ENCODE data around the gene HS1BP3.

The HS1BP3 gene

DNA sequence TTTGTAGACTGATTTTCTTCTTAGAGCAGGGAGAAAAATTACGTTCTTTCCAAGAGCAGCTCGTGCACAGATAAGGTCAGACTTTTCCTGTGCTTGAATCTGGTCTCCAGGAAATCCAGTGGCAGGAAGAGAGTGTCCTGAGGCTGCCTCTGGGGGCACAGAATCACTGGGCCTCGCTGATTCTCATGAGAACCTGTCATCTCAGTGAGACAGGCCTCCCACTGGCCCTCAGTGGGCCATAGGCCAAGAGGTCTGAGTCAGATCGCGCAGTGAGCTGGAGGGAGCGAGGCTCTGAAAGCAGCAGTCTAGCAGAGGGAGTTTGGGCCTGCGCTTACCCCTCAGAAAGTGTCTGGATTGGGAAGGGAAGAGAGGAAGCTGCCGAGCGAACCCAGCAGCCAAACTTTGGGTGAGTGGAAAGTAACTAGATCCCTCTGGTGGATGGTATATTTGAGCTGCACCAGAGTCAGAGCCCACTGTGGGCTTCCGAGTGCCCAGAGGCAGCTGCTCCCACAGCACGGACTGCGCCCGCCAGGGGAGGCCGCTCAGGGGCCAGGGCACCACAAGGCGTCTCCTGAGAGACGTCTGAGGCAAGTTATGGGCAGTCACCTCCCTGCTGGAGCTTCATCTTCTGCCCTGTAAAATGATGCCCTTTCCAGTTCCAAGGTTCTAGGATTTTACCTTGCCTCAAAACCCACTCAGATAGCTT lies 24.2 kb upstream of the HS1BP3 start:
- no peak for DNase-seq (ENCODE audit: low read depth in 2 of 2)

DNA sequence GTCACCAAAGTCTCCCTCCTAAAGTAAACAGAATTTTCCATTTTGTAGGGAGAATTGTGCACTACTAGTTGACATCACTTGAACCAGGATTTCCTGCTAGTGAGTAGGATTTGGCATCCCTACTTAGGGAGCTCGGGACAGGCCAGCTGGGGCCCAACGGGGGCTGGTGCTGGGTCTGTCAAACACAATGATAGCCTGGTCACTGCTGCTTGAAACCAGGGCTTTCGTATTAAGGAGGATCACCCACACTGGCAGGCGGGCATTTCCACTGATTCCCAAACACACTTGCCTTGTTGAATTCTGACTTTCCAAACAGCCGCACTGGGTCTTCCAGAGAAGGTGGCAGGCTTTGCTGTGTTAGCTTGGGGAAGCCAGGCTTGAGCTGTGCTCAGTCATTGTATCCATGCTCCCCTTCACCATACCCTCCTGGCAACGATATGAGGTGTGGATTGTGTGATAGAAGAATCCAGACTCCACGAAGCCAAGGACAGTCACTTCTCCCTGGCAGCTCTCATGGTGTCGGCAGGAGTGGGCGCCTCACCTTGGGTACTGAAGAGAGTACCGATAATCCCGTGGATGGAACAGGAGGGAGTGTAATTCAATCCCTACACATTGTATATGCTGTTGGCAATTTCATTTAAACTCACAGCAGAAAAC lies 23.5 kb upstream of the HS1BP3 start:
- DNase-seq (ENCODE audit: low read depth in 2 of 2) = no peak

DNA sequence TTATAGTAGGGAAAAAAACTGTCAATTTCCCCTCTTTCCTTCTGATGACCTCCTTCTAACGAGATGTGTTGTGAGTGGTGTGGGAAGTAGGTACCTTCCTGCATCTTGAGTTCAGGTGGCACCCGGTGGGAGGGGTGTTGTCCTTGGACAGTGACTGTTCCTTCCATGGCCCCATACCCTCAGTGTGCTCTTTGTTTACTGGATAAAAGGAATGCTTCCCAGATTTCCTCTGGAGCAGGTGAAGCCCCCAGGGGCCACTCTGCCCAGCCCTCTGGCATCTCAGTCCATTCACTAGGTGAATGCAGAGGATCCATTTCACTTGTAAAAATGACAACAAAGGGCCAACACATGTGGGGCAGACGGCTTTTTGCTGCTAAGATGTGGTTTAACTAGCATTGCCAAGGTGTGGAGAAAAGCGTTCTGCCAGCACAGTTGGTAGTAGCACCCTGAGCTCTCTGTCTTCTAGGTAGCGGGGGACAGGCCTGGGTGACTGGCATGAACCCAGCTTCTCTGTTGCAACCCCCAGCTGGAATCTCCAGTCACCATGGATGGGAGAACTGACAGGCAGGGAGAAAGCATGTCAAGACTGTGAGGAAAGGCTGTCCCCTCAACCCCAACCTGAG lies 22.9 kb upstream of the HS1BP3 start:
- no peak for DNase-seq (ENCODE audit: low read depth in 2 of 2)

DNA sequence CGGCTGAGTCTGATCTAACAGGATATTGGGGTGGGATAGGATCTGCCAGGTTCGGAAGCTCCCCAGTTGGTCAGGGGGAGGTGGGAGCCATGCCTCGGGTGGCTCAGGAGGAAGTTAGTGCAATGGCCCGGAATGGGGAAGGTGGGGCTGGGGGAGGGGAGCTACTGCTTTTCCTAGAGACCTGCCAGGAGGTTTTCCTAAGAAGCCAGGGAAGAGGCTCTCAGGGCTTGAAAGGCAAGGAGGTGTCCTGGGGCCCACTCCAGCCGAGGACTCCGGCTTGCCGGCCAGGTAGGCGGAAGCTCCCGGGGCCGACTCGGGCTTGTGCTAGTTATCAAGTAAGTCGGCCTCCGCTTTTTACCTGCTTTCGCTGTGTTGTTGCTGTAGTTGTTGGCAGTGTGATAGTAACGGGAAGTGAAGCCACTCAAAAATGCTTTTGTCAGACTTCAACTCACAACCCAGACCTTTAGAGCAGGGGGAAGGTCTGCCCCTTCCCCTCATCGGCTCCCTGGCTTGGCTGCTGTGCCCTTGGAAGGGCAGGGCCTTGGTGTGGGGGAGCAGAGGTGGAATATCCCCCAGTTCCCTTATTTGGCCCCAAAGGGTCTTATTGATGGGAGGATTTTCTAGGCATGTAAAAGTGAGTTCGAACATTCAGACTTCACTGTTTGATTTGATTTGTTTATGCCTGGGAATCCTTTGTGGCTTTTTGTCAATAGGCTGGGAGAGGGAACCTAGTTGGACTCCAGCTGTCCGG lies 21.5 kb upstream of the HS1BP3 start:
- DNase-seq (ENCODE audit: low read depth in 2 of 2) = no peak

DNA sequence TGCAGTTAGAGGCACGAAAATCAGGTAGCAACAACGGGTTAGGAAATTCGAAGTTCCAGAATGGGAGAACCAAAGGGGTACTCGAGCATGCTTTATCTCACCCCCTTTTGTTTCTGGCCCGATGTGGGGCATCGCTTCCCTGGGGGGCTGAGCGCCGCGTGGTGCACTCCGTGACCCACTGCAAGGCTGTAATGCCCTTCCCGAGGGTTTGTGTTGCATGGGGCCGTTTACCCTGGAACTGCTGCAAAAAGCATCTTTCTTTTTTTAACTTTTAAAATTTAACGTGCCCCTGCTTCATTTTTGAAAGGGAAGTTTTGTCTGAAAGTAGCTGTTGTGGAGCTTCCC lies 20.8 kb upstream of the HS1BP3 start:
- no peak for DNase-seq (ENCODE audit: low read depth in 2 of 2)

DNA sequence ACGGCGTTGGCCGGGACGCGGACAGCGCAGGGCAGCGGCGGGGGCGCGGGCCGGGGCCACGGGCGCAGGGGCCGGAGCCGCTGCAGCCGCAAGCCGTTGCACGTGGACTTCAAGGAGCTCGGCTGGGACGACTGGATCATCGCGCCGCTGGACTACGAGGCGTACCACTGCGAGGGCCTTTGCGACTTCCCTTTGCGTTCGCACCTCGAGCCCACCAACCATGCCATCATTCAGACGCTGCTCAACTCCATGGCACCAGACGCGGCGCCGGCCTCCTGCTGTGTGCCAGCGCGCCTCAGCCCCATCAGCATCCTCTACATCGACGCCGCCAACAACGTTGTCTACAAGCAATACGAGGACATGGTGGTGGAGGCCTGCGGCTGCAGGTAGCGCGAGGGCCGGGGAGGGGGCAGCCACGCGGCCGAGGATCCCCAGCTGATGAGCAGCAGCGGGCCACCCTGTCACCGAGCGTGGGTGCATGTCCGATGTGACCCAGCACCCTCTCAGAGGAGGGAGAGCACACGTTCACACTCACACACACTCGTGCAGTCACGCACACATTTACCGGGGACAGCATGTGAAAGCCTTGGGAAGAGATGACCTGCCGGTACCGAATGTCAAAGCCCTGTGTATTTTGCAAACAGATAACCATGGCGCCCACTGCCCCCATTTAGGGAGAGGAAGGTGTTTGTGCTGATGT lies 20.3 kb upstream of the HS1BP3 start:
- no peak for DNase-seq (ENCODE audit: low read depth in 2 of 2)

DNA sequence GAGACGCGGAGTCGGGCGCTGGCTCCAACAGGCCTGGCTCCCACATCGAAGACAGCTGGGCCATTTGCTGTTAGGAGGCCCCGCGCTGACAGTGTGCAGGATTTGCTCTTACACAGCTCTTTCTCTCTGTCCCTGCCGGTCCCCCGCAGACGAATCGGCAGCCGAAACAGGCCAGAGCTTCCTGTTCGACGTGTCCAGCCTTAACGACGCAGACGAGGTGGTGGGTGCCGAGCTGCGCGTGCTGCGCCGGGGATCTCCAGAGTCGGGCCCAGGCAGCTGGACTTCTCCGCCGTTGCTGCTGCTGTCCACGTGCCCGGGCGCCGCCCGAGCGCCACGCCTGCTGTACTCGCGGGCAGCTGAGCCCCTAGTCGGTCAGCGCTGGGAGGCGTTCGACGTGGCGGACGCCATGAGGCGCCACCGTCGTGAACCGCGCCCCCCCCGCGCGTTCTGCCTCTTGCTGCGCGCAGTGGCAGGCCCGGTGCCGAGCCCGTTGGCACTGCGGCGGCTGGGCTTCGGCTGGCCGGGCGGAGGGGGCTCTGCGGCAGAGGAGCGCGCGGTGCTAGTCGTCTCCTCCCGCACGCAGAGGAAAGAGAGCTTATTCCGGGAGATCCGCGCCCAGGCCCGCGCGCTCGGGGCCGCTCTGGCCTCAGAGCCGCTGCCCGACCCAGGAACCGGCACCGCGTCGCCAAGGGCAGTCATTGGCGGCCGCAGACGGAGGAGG lies 19.6 kb upstream of the HS1BP3 start:
- DNase-seq (ENCODE audit: low read depth in 2 of 2) = no peak

DNA sequence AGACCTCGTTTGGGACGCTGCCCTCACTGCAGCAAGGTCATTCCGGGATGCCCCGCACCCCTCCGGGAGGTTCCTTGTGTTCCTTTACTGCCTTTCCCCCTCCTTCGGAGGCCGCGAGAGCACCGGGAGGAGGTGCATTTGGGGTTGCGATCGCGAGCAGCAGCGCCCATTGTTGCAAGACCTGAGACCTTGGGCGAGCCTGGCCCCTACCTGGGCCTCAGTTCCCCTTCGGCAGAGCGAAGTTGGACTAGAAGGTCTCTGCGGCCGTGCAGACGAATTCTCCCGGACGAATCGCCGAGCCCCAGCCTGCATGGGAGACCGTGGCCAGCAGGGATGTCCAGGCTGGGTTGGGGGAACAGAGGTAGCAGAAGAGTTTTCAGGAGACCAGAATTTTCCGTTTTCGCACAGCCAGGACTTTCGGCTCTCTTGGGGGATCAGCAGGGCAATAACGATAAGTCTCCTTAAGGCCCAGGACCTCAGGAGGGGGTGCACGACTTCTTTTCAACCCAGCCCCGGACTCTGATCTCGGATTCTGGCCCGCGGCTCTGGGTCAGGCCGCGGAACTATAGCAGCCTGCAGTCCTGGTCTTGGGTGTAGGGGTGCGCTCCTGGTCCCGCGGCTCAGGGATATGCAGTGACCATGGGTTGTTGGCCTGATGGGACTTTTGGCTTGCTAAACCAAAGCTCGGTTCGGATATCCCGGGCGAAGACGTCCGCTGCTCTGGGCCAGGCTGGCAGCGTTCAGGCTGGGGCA lies 18.8 kb upstream of the HS1BP3 start:
- DNase-seq (ENCODE audit: low read depth in 2 of 2) = no peak

DNA sequence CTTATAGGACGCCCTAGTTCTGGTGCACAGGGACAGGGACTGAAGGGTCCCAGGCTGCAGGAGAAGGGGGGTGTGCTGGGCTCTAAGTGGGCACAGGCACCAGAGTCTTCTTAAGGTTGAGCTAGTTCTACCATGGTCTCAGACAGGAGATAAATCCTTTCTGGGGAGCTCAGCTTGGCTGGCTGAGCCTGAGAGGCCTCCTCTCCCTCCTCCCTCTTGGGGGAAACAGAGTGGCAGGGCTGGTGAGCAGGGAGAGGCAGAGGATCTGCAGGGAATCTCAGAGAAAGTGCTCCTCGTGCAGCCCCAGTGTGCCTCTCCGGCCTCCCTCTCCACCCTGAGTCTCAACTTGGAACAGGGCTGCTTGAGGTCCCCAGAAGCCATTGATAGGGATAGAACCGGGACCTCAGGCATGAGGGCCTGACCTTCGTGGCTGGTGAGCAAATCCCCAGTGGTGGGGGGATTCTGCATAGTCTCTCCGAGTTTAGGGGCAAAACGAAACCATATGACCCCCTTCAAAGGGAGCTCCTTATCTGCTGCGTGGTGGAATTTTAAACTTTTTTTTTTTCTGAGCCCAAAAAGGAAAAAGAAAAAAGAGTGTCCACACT lies 18.1 kb upstream of the HS1BP3 start:
- DNase-seq (ENCODE audit: low read depth in 2 of 2) = no peak

DNA sequence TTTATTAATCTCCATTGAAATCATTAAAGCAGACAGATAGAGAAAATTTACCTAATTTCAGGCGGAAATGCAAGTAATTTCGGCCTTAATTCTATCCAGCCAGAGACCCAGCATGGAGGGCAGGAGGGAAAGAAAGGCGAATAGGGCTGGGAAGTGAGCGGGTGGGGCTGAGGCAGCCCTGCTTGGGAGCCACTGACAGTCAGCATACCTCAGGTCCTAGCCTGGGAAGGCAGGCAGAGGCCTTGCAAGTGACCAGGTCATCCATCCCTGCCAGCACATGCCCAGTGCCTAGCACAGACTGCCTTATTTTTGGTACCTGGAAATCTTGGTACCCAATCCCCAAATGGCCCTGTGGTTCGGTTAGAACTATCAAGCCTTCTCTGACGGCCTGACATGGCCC lies 17.6 kb upstream of the HS1BP3 start:
- DNase-seq (ENCODE audit: low read depth in 2 of 2) = no peak

DNA sequence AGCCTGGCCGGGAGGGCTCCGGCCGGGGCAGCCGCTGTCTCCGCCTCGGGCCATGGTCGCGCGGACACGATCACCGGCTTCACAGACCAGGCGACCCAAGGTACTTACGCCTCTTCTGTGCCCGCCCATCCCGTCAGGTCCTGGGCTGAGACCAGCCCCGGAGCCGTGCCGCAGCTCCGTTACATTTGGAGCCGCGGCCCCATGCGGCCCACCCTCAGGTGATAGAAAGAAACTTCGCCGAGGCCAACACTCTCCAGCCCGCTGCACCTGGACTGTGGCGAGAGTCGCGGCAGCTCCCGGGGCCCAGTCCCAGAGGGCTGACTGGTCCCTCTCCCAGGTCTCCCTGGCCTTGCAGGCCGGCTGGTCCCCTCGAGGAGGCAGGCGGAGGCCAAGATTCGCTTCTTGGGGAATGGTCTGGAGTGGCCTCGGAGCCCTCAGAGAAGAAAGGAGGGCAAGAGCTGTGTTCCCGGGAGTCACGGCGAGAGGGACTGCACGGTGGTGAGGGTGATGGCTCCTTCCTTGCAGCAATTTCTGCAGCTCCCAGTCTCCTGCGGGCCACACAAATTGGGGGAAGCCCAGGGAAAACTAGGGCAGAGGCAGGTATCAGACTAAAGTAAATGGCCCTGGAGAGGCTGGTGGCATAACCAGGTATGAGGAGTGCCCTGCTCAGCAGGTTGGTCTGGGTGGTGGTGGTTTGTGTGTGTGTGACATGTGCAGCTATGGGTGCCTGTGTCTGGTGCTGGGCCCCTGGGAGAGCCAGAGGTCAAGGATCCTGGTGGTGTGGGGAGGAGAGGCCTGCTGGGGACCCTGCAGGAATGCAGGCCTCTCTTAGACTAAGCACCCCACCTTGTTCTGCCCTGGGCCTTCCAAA lies 16.9 kb upstream of the HS1BP3 start:
- DNase-seq (ENCODE audit: low read depth in 2 of 2) = no peak

DNA sequence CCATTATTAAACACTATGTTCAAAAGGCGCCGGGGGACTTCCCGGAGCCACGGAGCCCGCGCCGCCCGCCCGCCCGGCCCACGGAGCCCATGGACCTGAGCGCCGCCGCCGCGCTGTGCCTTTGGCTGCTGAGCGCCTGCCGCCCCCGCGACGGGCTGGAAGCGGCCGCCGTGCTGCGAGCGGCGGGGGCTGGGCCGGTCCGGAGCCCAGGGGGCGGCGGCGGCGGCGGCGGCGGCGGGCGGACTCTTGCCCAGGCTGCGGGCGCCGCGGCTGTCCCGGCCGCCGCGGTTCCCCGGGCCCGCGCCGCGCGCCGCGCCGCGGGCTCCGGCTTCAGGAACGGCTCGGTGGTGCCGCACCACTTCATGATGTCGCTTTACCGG lies 16.2 kb upstream of the HS1BP3 start:
- DNase-seq (ENCODE audit: low read depth in 2 of 2) = no peak

DNA sequence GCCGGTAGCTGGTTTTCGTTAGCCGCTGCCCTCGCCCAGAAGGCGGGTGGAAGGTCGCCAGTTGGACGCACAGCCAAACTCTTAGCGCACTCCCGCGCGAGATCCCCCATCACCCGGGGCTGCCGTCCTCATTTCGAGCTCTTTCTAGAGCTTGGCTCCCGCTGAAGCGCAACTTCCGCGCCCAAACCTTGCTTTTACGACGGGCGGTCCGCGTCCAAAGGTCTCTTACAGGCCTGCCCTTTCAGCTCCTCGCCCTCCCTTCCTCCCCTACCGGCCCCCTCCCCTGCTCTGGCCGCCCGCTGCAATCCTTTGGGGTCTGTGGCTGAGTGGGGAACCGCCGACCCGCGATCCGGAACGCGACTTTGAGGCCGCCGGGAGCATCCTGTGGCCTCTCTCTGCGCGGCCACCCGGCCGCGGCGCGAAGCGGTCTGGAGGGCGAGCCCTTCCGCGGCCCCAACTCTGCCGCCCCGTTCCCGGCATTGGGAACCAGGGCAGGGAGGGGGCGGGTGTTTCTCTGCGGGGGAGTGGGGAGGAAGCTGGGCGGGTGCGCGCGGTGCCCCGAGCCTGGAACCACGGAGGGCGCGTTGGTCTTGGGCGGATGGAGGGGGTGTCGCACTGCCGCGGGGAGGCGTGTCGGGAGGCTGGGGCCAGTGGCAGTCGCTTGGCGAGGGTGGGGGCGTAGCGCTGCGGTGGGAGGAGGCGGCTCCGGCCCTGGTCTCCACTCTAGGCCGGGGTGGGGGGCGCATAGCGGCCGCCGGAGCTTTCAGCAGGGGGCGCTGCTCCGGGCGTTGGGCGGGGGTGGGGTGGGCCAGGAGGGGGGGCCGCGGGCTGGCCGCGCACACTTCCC lies 15.6 kb upstream of the HS1BP3 start, which contains the start of gene GDF7:
Gene GDF7, plus strand, starts transcription at position 841 of the 847 bp plus-strand sequence. CDS start 96 bp downstream, outside the sequence.
- DNase-seq (ENCODE audit: low read depth in 2 of 2) = no peak

DNA sequence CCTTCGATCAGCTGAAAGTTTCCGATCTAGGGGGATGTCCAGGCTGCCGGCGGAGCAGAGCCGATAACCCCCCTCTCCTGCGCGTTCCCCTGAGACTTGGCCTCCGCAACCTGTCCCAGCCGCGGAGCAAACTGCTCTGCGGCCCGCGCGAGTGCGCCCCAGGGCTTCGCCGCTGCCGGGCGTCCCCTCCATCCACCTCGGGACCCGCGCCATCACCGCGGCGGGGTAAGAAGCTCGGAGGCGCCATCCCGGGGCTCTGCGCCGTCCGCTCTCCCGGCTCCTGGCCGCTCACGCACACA lies 15.1 kb upstream of the HS1BP3 start:
- no peak for DNase-seq (ENCODE audit: low read depth in 2 of 2)

DNA sequence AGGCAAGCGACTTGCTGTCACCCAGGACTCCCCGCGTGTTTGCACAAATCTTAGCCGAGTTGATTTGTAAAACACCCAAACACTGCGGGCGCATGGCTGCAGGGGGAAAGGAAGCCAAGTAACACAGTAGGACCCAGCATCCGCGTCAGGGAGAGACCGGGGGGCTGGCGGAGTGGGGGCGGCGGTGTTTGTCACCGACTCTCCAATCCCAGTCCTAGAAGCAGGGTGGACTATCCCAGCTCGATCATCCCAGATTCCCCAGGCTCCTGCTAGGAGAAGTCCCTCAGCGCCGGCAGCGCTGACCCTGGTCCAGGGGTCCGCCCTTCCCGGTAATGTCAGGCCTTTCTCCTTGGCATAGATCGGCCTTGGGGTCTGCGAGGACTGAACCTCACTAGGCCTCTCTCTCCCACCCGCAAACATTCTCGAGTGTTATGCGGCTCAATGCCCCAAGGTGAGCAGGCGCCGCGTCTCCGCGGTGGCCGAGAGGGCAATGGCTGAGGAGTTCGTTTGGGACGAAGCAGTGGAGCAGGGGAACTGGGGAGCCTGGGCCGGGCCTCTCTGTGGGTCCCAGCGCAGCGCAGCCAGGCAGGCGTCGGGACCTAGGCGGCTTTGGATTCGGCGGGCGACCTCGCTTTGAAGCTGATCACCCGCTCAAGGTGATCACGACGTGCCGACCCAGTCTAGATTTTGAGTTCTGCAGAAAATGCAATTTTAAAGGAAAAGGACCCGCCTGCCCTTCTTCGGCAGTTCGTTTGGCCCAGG lies 14.5 kb upstream of the HS1BP3 start:
- DNase-seq (ENCODE audit: low read depth in 2 of 2) = no peak

DNA sequence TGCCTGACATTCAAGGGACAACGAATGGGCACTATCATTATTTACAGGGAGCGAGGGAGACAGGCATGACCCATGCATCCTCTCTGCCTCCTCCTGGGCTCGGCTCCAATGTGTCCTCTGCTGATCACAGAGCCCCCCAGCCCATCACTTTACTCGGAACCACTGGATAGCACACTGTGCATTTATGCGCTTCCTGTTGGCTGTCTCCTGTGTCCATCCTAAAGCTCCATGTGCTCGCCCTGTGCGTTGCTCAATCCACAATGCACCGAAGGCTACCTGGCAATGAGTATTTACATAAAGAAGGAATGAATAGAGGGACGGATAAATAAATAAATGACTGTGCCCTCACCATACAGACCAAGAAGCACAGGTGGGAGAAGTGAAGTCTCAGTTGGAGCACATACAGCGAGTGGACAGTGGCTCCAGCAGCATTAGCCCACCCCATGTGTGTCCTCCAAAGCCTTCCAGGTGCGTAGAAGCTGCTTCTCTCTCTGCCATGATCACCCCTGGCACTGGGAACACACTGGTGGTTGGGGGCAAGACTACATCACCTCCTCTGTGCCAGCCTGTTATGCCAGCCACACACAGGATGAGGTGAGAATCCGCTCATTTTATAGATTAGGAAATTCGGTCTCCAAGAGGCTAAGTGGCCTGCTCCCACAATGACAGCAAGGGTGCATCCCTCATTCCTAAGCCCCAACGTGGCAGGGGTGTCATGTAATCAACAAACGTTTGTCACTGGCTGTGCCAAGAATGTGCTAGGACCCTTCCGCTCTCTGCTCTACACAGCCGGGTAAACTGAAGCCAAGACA lies 13.7 kb upstream of the HS1BP3 start:
- DNase-seq (ENCODE audit: low read depth in 2 of 2) = no peak

DNA sequence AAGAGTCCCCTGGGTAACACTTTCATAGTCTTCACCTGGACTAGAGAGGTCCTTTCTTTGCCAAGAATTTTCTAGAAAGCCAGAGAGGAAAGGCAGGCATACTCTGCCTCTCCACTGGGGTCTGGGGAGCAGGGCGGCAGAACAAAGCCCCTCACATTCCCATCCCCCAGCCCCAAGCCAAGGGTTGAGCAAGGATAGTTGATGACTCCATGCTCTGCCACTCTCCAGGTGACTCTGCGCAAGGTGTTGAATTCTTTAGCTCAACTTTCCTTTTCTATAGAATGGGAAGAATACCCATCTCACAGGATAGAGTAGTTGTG lies 13.1 kb upstream of the HS1BP3 start:
- no peak for DNase-seq (ENCODE audit: low read depth in 2 of 2)

Measured in stimulated activated CD8-positive, alpha-beta memory T cell treated with anti-CD3 and anti-CD28 coated beads, Interleukin-7, amount 100 ng/mL, for 1 hour (primary cell).